ENCODE results near the gene CCDC157. TPM values are rescaled to one million over a fixed set of nuclear protein-coding genes. Genes with fewer than 3 reads are reported as not detected.

CCDC157 gene
- total and polyA plus RNA-seq, 9 of the 15 experiments (the other 6 are each of a cell fraction or from before 2014, with no cell fraction given), result 0.04 to 1.3 (median 0.68) TPM

- TF ChIP-seq, protein P1, sequence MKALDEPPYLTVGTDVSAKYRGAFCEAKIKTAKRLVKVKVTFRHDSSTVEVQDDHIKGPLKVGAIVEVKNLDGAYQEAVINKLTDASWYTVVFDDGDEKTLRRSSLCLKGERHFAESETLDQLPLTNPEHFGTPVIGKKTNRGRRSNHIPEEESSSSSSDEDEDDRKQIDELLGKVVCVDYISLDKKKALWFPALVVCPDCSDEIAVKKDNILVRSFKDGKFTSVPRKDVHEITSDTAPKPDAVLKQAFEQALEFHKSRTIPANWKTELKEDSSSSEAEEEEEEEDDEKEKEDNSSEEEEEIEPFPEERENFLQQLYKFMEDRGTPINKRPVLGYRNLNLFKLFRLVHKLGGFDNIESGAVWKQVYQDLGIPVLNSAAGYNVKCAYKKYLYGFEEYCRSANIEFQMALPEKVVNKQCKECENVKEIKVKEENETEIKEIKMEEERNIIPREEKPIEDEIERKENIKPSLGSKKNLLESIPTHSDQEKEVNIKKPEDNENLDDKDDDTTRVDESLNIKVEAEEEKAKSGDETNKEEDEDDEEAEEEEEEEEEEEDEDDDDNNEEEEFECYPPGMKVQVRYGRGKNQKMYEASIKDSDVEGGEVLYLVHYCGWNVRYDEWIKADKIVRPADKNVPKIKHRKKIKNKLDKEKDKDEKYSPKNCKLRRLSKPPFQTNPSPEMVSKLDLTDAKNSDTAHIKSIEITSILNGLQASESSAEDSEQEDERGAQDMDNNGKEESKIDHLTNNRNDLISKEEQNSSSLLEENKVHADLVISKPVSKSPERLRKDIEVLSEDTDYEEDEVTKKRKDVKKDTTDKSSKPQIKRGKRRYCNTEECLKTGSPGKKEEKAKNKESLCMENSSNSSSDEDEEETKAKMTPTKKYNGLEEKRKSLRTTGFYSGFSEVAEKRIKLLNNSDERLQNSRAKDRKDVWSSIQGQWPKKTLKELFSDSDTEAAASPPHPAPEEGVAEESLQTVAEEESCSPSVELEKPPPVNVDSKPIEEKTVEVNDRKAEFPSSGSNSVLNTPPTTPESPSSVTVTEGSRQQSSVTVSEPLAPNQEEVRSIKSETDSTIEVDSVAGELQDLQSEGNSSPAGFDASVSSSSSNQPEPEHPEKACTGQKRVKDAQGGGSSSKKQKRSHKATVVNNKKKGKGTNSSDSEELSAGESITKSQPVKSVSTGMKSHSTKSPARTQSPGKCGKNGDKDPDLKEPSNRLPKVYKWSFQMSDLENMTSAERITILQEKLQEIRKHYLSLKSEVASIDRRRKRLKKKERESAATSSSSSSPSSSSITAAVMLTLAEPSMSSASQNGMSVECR (CRISPR knock-in tag; IDR thresholded peaks at IDR 0.05), result peak; percentile 89; the same call in 1 of the 2 replicates
- peak; percentile 76 for TF ChIP-seq C11orf30 (IDR thresholded peaks at IDR 0.05; ENCODE audit: low read depth)
- TF ChIP-seq EHMT2 (IDR thresholded peaks at IDR 0.05), result no peak
- no peak for TF ChIP-seq HIVEP1 (CRISPR knock-in tag; IDR thresholded peaks at IDR 0.05)
- TF ChIP-seq CCNT2 (IDR thresholded peaks at IDR 0.05; ENCODE audit: borderline replicate concordance, extremely low read depth, insufficient read length, low read depth, low read length), result peak; percentile 36
- TF ChIP-seq SAP30 (IDR thresholded peaks at IDR 0.05; ENCODE audit: borderline replicate concordance, insufficient read depth, low read depth, low read length, poor library complexity, severe bottlenecking), result peak; percentile 87
- peak; percentile 50 to 64 for TF ChIP-seq NRF1 (conservative IDR thresholded peaks at IDR 0.05 in 1 of 2, IDR thresholded peaks at IDR 0.05 in 1 of 2)
- TF ChIP-seq, protein P2, sequence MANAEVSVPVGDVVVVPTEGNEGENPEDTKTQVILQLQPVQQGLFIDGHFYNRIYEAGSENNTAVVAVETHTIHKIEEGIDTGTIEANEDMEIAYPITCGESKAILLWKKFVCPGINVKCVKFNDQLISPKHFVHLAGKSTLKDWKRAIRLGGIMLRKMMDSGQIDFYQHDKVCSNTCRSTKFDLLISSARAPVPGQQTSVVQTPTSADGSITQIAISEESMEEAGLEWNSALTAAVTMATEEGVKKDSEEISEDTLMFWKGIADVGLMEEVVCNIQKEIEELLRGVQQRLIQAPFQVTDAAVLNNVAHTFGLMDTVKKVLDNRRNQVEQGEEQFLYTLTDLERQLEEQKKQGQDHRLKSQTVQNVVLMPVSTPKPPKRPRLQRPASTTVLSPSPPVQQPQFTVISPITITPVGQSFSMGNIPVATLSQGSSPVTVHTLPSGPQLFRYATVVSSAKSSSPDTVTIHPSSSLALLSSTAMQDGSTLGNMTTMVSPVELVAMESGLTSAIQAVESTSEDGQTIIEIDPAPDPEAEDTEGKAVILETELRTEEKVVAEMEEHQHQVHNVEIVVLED (CRISPR knock-in tag; IDR thresholded peaks at IDR 0.05), result peak; percentile 74
- no peak for TF ChIP-seq ZEB2 (IDR thresholded peaks at IDR 0.05)
- peak; percentile 73; the same call in 1 of the 2 replicates for TF ChIP-seq BMI1 (IDR thresholded peaks at IDR 0.05; ENCODE audit: low read length)
- no peak for TF ChIP-seq KLF13 (tag; IDR thresholded peaks at IDR 0.05; ENCODE audit: borderline replicate concordance, low read depth)
- TF ChIP-seq FOSL1 (tag; conservative IDR thresholded peaks at IDR 0.05), result peak; percentile 30; the same call in 1 of the 2 replicates
- 0 out of 2 replicates have a peak, but pooled peaks have one; percentile 19 for TF ChIP-seq GATAD2B (IDR thresholded peaks at IDR 0.05; ENCODE audit: borderline replicate concordance)
- TF ChIP-seq RFX7 (CRISPR knock-in tag; IDR thresholded peaks at IDR 0.05), result no peak
- TF ChIP-seq PHF8 (IDR thresholded peaks at IDR 0.05; ENCODE audit: borderline replicate concordance, low read length), result peak; percentile 93; the same call in 1 of the 2 replicates
- TF ChIP-seq CBX3 (IDR thresholded peaks at IDR 0.05; ENCODE audit: borderline replicate concordance in 1 of 2, low read length in 2 of 2), result peak in 1 of 2 experiments; percentile 24; a peak in 1 of 3 replicates
- peak; percentile 89 for TF ChIP-seq CXXC5 (CRISPR knock-in tag; IDR thresholded peaks at IDR 0.05)
- no peak for TF ChIP-seq ZNF79 (CRISPR knock-in tag; IDR thresholded peaks at IDR 0.05; ENCODE audit: low read depth)
- TF ChIP-seq SP1 (CRISPR knock-in tag; IDR thresholded peaks at IDR 0.05), result no peak
Measured at GRCh38 chr22:30356449-30357235, at the start of gene CCDC157, which contains the start of gene SF3A1 (continued).
